Measurements from ENCODE around the gene DMPK.

The DMPK gene

GRCh38 chr19:45814851-45815480 lies 32.7 kb upstream of the DMPK start, which contains the start of gene RSPH6A:
Gene RSPH6A, minus strand, starts transcription at chr19:45815308. Its CDS starts 132 bp downstream, at chr19:45815176.
- FAIRE-seq (no peak), DNase-seq (ENCODE audit: insufficient read length, low spot score) (no peak)
- TF ChIP-seq CTCF (IDR thresholded peaks at IDR 0.05; ENCODE audit: insufficient read depth, missing control alignments): no peak

GRCh38 chr19:45814166-45814780 lies 32.0 kb upstream of the DMPK start:
- DNase-seq (ENCODE audit: insufficient read length, low spot score) (no peak), FAIRE-seq (no peak)
- no peak for TF ChIP-seq CTCF (IDR thresholded peaks at IDR 0.05; ENCODE audit: insufficient read depth, missing control alignments)

DNA sequence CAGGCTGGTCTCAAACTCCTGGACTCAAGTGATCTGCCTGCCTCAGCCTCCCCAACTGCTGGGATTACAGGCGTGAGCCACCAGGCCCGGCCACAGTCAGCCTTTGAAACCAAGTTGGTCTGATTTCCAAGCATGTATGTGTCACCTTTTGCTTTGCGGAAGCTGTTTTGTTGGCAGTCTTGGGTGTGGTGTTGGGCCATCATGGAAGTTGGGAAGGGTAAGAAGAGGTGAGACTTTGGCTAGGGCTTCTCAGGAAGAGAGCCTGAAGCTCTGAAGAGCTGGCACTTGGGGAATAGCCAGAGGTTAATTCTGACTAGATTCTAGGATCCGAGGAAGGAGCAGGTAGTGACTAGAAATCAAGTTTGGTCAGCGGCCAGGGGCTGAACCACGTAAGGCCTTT lies 30.0 kb upstream of the DMPK start:
- TF ChIP-seq CTCF (IDR thresholded peaks at IDR 0.05; ENCODE audit: insufficient read depth, missing control alignments): no peak
- FAIRE-seq: no peak
- DNase-seq (ENCODE audit: insufficient read length, low spot score): no peak

DNA sequence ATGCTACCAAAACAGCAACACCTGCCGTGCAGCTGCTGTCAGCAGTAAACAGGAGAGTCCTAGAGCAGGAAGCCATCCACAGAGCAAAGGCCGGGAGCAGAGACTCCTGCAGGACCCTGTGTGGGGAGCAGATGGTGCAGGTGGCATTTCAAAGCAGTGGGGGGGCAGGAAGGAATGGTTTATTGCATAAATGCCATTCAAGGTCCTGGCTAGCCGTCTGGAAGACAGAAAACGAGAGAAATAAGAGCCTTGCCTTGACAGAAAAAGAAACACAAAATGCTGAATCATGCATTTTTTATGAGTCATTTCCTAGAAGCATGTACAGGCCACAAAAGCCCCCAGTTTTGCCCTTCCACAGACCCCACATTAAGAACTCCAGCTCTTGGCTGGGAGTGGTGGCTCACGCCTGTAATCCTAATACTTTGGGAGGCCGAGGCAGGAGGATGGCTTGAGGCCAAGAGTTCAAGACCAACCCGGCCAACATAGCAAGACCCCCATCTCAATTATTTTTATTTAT lies 27.4 kb upstream of the DMPK start:
- TF ChIP-seq CTCF (IDR thresholded peaks at IDR 0.05; ENCODE audit: insufficient read depth, missing control alignments): no peak
- DNase-seq (ENCODE audit: insufficient read length, low spot score) (no peak), FAIRE-seq (no peak)

DNA sequence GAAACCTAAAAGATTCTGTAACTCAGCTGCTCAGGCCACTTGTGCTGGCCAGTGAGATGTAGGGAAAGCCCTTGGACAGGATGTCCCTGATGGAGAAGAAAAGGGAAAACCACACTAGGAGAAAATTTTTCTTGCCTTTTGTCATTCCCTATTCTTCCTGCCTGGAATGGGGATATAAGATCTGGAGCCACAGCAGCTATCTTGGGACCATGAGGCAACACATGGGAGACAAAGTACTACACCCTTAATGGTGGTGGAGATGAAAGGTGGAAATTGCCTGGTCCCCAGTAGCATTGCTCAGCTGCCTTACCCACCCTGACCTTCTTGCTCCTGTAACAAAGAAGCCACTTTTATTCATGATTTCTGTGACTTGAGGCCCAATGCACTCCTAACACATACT lies 23.4 kb upstream of the DMPK start:
- TF ChIP-seq CTCF (IDR thresholded peaks at IDR 0.05; ENCODE audit: insufficient read depth, missing control alignments): no peak
- FAIRE-seq: no peak
- no peak for DNase-seq (ENCODE audit: insufficient read length, low spot score)

DNA sequence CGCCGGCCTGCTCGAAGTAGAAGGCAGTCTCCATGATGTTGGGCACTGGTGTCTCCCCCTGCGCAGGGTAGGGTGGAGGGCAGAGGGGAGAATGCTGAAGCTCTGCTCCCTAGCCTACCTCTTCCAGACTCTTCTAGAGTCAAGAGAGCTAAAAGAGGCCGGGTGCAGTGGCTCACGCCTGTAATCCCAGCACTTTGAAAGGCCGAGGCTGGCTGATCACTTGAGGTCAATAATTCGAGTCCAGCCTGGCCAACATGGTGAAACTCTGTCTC lies 22.6 kb upstream of the DMPK start:
- FAIRE-seq (no peak), DNase-seq (ENCODE audit: insufficient read length, low spot score) (no peak)

More for the DNA sequence above, 22.6 kb upstream of the DMPK start:
- TF ChIP-seq CTCF (IDR thresholded peaks at IDR 0.05; ENCODE audit: insufficient read depth, missing control alignments): no peak

Data from D721Med (cell line).